HuH-7 (cell line): ENCODE measurements around the gene RSRP1.
"Not testable (repeated sequence)": the region's sequence is repeated elsewhere in the genome, so short reads cannot be mapped to it uniquely, and the experiment has no call there.

ENCODE experiments used
- DNase-seq: peaks from one replicate; pipeline ENCODE4 v3.0.0; 2011; ENCODE audit warnings: low spot score

The RSRP1 gene, protein sequence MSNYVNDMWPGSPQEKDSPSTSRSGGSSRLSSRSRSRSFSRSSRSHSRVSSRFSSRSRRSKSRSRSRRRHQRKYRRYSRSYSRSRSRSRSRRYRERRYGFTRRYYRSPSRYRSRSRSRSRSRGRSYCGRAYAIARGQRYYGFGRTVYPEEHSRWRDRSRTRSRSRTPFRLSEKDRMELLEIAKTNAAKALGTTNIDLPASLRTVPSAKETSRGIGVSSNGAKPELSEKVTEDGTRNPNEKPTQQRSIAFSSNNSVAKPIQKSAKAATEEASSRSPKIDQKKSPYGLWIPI

GRCh38 chr1:25247024-25247828 is at the start of gene RSRP1:
Gene RSRP1 (minus strand): TSS chr1:25247454. CDS start chr1:25246963, 491 bp downstream.
- peak; percentile 99 for DNase-seq

DNA sequence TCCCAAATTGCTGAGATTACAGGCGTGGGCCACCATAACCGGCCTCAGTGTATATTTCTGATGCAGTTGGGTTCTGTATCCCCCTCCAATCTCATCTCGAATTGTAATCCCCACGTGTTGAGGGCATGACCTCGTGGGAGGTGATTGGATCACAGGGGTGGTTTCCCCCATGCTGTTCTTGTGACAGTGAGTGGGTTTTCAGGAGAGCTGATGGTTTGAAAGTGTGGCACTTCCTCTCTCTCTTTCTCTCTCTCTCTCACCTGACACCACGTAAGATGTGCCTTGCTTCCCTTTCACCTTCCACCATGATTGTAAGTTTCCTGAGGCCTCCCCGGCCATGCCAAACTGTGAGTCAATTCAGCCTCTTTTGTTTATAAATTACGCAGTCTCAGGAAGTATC is 49.2 kb upstream of the RSRP1 start:
- not testable (repeated sequence) for DNase-seq

- DNase-seq = not testable (repeated sequence)
These were observed 47.9 kb upstream of the RSRP1 start for GRCh38 chr1:25294889-25295826.

DNA sequence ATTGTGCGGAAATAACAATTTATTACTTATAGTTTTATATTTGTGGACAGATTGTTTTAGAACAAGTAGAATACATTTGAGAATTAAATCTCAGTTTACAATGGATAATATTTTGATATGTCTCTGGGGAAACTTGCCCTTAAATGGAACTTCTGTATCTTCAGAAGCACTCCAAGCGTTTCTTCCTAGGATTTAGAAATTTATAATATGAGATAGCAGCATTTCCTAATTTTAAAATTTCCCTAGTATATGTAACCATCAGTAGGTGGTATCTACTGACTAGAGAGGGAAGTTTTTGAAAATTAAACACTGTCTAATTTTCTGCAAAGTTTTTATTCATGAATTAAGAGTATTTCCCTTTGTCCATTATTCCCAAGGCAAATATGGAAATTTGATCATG is 46.2 kb upstream of the RSRP1 start:
- DNase-seq = not testable (repeated sequence)

GRCh38 chr1:25290043-25290442 is 42.8 kb upstream of the RSRP1 start:
- DNase-seq = not testable (repeated sequence)

DNA sequence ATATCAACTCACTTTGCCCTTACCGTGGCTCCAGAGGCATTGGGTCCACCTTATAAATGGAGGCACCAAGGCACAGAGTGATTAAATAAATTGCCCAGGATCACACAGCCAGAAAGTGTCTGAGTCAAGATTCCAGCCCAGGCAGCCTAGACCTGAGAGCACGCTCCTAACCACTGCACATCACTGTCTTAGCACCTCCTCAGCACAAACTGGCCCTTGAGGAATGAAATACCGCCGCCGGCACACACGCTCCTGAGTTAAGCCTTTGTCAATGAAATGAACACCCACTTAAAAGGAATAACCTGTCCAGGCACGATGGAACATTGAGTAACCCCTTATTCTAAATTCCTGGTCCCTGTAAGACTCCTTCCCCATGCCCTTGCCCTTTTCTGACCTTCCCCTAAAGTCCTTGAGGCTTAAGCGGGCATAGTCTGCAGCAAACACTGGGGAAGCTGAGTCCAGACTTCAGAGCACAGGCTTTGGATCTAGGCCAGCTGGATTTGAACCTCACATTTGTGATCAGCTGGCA is 41.4 kb upstream of the RSRP1 start:
- not testable (repeated sequence) for DNase-seq

- not testable (repeated sequence) for DNase-seq
These were observed 39.9 kb upstream of the RSRP1 start for GRCh38 chr1:25287164-25287563.

GRCh38 chr1:25285862-25286261 is 38.6 kb upstream of the RSRP1 start:
- DNase-seq = not testable (repeated sequence)

- DNase-seq = not testable (repeated sequence)
These were observed 32.4 kb upstream of the RSRP1 start for GRCh38 chr1:25279693-25280111.

DNA sequence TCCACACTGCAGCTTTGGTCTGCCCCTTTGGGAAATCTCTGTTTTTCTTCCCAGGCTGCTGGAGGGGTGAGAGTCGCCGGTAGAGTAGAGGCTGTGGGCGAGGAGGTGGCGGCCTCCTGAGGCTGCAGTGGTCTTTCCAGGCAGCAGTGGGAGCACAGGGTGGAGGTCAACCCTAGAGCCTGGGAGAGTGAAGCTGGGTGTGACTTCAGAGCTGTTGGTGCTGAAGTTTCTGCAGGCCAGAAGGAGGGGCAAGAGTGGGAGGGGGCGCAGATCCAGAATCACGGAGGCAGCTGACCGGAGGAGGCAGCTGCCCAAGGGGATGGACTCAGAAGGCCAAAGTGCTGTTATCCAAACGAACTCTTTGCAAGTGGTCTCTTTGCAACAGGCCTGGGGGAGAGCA is 31.5 kb upstream of the RSRP1 start:
- not testable (repeated sequence) for DNase-seq

- DNase-seq = not testable (repeated sequence)
These were observed 31.1 kb upstream of the RSRP1 start for GRCh38 chr1:25278358-25278757.

DNA sequence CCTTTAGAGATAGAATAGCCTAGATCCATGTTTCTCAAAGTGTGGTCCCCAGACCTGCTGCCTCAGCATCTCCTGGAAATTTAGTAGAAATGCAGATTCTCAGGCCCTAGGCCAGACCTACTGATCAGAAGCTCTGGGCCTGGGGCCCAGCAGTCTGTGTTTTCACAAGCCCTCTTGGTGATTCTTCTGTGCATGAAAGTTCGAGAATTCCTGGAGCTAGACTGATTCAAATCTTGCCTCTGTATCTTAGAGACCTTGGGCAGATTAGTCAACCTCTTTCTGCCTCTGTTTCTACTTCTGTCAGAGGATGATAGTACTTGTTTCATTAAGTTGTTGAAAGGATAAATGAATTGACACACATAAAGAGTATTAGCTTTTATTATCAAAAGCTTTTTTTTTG is 30.0 kb upstream of the RSRP1 start:
- DNase-seq = not testable (repeated sequence)

DNA sequence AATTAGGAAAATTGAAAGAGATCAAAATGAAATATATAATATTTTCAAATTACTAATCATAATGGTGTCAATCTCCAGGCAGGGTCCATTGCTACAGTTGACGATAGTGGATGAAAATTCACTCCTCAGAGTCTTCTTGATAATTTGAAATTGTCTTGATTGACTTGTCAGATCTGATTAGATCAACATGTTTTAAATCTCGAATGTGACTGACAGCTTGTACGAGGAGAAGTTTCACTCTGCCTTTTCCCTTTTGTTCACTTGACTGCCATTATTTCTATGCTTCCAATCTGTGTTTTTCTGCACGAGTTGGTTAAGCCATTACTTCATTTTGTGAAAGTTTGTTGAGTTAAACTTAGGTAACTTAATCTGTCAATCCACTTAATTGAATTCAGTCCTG is 28.4 kb upstream of the RSRP1 start:
- not testable (repeated sequence) for DNase-seq

GRCh38 chr1:25272238-25272637 is 25.0 kb upstream of the RSRP1 start, which contains the start of gene RHD:
Gene RHD (plus strand): TSS chr1:25272509. CDS start chr1:25272548, 39 bp downstream.
- not testable (repeated sequence) for DNase-seq

- DNase-seq = not testable (repeated sequence)
These were observed 21.0 kb upstream of the RSRP1 start for GRCh38 chr1:25268143-25268760.

DNA sequence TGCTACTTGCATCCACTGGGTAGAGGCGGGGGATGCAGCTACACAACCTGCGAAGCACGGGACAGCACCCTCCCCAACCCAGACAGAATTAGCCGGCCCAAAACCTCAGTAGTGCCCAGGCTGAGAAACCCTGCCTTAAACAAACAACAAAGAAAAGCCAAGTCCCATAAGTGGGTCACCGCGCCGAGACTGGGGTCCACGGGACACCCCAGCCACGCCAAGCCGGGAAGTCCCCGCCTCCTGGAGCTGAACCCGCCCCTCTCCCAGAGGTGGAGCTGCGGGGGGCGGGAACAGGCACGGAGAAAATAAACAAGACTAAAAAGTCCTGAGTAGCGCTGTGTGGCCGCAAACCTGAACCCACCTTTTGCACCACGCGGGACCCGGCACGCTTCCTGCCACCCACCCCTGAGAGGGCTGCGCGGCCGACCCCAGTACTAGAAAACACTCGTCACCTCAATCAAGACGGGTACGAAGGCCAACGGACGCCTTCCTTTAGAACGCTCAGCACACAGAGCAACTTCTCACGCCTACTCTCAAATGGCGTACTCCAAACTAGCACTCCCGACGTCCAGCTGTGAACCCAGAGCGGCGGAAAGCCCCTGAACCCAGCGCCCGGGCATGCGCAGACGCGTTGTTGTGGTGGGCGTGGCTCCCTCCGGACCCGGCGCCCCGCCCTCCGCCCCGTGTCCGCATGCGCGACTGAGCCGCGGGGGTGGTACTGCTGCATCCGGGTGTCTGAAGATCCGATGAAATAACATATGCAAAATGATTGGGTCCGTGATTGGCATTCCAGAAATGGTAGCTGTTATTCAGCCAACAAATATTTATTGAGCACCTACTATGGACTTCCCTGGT is 20.3 kb upstream of the RSRP1 start:
- peak; percentile 85 for DNase-seq

DNA sequence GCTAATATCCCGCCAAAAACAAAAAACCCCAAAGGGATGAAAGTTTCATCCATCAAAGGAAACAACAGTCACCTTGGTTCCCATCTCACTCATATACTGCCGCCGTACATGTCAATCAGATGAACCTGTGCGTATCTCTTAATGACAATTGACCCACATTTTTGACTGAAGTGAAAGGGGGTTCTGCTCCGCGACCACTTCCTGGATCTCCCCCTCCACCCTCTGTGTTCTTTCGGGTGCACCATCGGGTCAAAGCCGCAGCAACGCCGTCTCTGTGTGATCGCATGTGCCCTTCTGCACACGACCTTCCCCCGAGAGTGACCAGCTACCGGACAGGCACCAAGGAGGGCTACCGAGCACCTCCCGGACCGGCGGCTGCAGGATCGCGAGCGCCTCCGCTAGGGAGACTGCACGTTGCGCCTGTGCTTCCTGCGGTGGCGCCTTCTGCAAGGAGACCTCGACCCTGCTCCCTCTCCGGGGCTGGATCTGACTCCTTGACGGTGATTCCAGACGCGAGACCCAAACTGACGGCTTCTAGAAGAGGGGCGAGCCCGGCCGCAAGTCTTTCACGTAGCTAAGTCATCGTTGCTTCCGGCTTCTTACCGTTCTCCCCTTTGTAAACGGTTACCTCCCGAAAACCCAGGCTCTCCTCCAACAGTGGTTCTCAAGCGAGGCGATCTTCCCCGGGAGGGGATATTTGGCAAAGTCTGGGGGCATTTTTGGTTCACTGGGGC is 19.5 kb upstream of the RSRP1 start:
- not testable (repeated sequence) for DNase-seq

DNA sequence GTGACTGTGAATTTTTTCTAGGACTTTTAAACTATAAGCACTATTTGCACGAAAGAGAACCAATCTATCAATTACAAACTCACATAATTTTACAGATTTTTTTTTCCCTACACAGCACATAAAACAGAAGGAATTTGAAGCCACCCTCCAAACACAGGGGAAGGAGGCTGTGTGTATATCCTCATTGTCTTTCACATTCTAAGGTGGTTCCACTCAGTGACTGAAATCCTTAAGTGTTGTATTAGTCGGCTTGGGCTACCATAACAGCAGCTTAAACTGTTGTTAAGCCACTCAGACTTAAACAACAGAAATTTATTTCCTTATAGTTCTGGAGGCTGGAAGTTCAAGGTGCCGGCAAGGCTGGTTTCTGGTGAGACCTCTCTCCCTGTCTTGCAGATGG is 13.1 kb upstream of the RSRP1 start:
- not testable (repeated sequence) for DNase-seq

DNA sequence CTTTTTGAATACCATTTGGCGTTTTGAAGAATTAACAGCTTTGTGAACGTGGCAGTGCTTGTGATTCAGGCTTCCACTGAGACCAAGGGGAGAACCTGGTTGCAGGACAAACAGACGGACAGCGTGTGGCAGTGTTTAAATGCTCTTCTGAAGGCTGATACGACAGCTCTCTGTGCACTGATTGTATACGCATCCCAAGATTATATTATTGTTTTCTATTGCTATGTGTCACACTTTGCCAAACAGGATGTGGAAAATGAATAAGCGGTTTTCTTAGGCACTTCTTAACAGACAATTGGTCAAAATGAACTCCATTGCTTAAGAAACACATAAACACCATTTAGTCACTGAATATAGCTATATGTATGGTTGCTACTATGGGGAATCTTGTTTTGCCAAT is 12.6 kb upstream of the RSRP1 start:
- not testable (repeated sequence) for DNase-seq

DNA sequence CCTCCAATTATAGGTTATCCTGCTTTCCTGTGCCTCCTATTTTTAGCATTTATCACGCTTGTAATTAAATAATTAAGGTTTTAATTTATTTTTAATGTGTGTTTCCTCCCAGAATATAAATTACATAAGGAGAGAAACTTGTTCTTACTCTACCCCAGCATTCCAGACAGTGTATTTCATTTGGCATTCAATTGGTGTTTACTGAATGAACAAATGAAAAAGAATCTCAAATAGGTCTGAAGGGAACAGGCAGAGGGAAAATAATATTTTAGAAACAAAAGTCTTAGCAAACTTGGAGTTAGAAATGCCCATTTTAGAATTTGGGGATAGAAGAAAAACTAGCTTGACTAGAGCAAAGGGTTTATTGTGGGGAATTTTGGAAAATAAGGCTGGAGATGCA is 9.9 kb upstream of the RSRP1 start:
- DNase-seq = no peak
